ENCODE data around the gene CCDC142.

CCDC142 gene

DNA sequence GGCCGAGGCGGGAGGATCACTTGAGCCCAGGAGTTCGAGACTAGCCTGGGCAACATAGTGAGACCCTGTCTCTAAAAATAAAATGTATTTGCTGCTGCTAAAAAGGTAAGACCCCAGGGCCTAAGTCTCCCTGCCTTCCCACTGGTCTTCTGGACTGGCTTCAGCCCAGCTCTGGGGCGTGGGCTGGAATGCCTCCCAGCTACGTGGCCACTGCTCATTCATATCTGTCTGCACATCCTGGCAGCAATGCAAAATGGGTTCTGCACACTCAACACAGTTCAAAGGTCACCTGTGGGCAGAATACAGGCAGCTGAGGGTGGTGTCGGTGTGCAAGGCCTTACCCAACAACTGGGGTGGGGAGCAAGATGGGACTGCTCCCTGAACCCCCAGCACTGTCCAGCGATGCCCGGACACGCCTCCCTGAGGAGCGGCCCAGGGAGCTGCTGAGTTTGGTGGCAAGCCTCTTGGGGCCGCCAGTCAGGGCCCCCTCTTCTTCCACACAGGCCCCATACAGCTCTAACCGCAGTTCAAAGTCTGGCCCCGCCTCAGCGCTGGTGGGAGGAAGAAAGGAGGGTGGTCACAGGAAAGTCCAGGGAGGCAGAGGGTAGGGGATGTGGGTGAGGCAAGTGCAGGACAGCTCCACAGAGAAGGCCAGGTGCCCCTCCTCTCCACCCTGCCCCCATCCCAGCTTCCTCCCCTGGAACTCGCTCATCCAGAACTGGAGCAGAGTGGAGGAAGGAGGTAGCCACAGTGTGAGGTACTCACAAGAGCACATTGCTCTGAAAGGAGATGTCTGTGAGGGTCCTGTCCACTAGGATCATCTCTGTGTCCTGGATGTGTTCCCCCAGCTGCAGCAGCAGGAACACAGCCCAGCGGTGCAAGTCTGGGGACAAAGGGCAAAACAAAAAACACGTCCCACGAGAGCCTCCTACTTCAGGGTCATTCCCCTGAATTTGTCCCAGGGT lies 53.0 kb downstream of the CCDC142 start:
- no peak overlapping the region for H3K27ac ChIP-seq
- no peak for TF ChIP-seq ZFX (IDR thresholded peaks at IDR 0.05)
- TF ChIP-seq CTCF (conservative IDR thresholded peaks at IDR 0.05), result no peak

- no peak overlapping the region for H3K27ac ChIP-seq
These were observed 54.1 kb downstream of the CCDC142 start for GRCh38 chr2:74428675-74429074.

DNA sequence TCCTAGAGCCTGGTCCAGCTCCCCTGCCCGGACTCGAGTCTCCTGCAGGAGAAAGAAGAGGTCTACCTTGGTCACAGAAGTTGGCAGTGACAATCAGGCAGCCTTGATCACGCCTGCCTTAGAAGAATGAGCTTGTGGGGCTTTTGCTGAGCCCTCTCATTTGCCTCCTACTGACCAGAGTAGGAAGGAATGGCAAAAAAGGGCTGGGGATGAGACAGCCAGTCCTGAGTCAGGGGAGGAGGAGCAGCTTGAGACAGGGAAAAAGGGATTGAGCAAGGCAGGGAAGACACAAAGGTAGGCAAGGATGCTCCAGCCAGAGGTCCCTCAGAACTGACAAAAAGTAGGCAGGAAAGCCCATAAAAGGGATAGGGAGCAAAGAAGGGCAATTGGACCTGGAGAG lies 55.2 kb downstream of the CCDC142 start:
- TF ChIP-seq ZFX (IDR thresholded peaks at IDR 0.05) (no peak), CTCF (conservative IDR thresholded peaks at IDR 0.05) (no peak)
- H3K27ac ChIP-seq, result no peak overlapping the region

More at GRCh38 chr2:74428675-74429074, 54.1 kb downstream of the CCDC142 start:
- TF ChIP-seq CTCF (conservative IDR thresholded peaks at IDR 0.05) (no peak), ZFX (IDR thresholded peaks at IDR 0.05) (no peak)

DNA sequence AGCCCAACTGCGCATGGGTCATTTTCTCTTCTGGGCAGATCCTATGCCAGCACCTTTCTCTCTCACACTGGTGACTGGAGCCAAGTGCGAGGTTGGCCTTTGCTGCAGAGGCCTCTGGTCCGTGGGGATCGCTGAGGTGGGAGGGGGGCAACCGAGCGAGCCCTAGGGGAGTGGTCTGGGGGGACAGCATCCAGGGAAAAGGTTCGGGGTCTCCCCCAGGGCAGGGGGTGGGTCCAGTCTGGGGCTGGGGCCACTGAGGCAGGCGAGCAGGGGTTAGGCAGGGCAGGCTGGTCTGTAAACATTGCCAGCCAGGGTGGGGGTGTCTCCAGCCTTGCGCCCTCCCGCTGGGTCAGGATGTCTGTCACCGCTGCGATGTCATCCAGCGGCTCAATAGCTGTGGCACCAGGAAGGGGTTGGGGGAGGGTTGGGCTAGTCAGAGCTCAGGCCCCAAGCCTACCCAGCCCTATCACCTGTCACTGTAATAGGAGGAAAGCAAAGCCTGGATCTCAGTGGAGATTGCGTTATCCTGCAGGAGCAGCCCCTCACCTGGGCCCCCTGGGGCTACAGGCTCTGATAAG lies 56.5 kb downstream of the CCDC142 start:
- no peak overlapping the region for H3K27ac ChIP-seq
- no peak for TF ChIP-seq ZFX (IDR thresholded peaks at IDR 0.05)
- no peak for TF ChIP-seq CTCF (conservative IDR thresholded peaks at IDR 0.05)

DNA sequence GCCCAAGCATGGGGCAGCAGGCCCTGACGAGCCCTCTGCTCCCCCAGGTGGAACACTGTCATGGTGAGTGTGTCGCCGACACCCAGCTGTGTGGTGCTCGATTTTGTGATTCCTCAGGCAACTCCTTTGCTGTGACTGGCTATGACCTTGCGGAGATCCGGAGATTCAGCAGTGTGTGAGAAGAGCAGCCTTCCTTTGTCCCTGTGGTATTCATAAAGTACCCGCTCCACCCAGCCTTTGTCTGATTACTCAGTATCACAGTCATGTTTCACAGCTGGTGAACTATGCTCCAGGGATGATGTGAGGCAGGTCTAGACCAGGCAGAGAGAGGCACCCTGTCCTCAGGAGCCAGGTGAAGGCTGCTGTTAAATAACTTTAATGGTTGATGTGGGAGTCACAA lies 57.3 kb downstream of the CCDC142 start:
- H3K27ac ChIP-seq, result no peak overlapping the region
- TF ChIP-seq ZFX (IDR thresholded peaks at IDR 0.05), result no peak
- no peak for TF ChIP-seq CTCF (conservative IDR thresholded peaks at IDR 0.05)

DNA sequence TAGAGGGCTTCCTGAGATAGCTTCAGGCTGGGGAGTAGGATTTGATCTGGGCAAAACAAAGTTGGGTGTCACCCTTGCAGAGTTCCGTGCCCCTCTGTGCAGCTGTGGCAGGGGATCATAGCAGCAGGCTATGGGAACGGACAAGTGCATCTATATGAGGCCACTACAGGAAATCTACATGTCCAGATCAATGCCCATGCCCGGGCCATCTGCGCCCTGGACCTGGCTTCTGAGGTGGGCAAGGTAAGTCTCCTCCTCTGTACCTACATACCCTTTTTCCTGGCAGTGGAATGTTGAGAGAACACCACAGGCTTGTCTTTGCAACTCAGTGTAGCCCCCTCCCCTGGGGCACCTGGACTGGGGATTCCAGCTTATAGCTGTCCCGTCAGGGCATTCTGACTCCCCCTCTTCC lies 57.8 kb downstream of the CCDC142 start:
- no peak overlapping the region for H3K27ac ChIP-seq
- TF ChIP-seq ZFX (IDR thresholded peaks at IDR 0.05), result no peak
- no peak for TF ChIP-seq CTCF (conservative IDR thresholded peaks at IDR 0.05)

Measured in C4-2B (cell line).